ENCODE results near the gene DYNC1I1.

DYNC1I1 gene

GRCh38 chr7:96088579-96088978, 316.2 kb downstream of the DYNC1I1 start:
- TF ChIP-seq CTCF (IDR thresholded peaks at IDR 0.05; ENCODE audit: low read depth, low read length) = no peak

GRCh38 chr7:96089511-96089910, 317.2 kb downstream of the DYNC1I1 start:
- DNase-seq (ENCODE audit: extremely low read depth, low read depth) = no peak
- no peak for TF ChIP-seq CTCF (IDR thresholded peaks at IDR 0.05; ENCODE audit: low read depth, low read length)

More at GRCh38 chr7:96088579-96088978, 316.2 kb downstream of the DYNC1I1 start:
- DNase-seq (ENCODE audit: extremely low read depth, low read depth) = no peak

GRCh38 chr7:96090756-96091155, 318.4 kb downstream of the DYNC1I1 start:
- no peak for TF ChIP-seq CTCF (IDR thresholded peaks at IDR 0.05; ENCODE audit: low read depth, low read length)
- DNase-seq (ENCODE audit: extremely low read depth, low read depth) = no peak

GRCh38 chr7:96093435-96093834, 321.1 kb downstream of the DYNC1I1 start:
- DNase-seq (ENCODE audit: extremely low read depth, low read depth) = peak; percentile 43
- TF ChIP-seq CTCF (IDR thresholded peaks at IDR 0.05; ENCODE audit: low read depth, low read length) = no peak

GRCh38 chr7:96097835-96098234, 325.5 kb downstream of the DYNC1I1 start:
- TF ChIP-seq CTCF (IDR thresholded peaks at IDR 0.05; ENCODE audit: low read depth, low read length) = no peak
- DNase-seq (ENCODE audit: extremely low read depth, low read depth) = peak; percentile 24

- DNase-seq (ENCODE audit: extremely low read depth, low read depth) = no peak
- no peak for TF ChIP-seq CTCF (IDR thresholded peaks at IDR 0.05; ENCODE audit: low read depth, low read length)
Observed at GRCh38 chr7:96100737-96101136, 328.4 kb downstream of the DYNC1I1 start.

- no peak for TF ChIP-seq CTCF (IDR thresholded peaks at IDR 0.05; ENCODE audit: low read depth, low read length)
- no peak for DNase-seq (ENCODE audit: extremely low read depth, low read depth)
Observed at GRCh38 chr7:96102096-96102811, 329.9 kb downstream of the DYNC1I1 start.

Measured in AG09319 (cell line).